HG02571 (cell line): ENCODE measurements around the gene PDCD1LG2.

Source experiments
- ATAC-seq: cut with Tn5 transposase; IDR thresholded peaks from one replicate; pipeline ENCODE4 v1.9.1; 2021; ENCODE audit warnings: mild to moderate bottlenecking, moderate library complexity; ENCODE audit not compliant: unreplicated experiment

The PDCD1LG2 gene

GRCh38 chr9:5608298-5609225, 98.2 kb downstream of the PDCD1LG2 start:
- no peak for ATAC-seq

- no peak for ATAC-seq
These were observed 98.9 kb downstream of the PDCD1LG2 start for GRCh38 chr9:5609226-5609596.

GRCh38 chr9:5610491-5610890, 100.2 kb downstream of the PDCD1LG2 start:
- no peak for ATAC-seq

- ATAC-seq: no peak
These were observed 101.2 kb downstream of the PDCD1LG2 start for GRCh38 chr9:5611321-5612184.

GRCh38 chr9:5612185-5612530, 101.8 kb downstream of the PDCD1LG2 start:
- no peak for ATAC-seq

- ATAC-seq: no peak
These were observed 103.9 kb downstream of the PDCD1LG2 start for GRCh38 chr9:5614192-5614591.

- ATAC-seq: no peak
These were observed 104.7 kb downstream of the PDCD1LG2 start for GRCh38 chr9:5614985-5615384.

GRCh38 chr9:5617749-5618148, 107.4 kb downstream of the PDCD1LG2 start:
- ATAC-seq: peak; percentile 85

- no peak for ATAC-seq
These were observed 110.2 kb downstream of the PDCD1LG2 start for GRCh38 chr9:5620494-5620893.
